GM19193 (cell line): ENCODE measurements around the gene SEMA4D.

Experiments used
- POLR2A ChIP-seq: IDR thresholded peaks from 4 replicates; pipeline ENCODE4 v1.6.1; 2011; ENCODE audit not compliant: insufficient read depth, insufficient read length; ENCODE audit errors: extremely low read depth

SEMA4D gene

DNA sequence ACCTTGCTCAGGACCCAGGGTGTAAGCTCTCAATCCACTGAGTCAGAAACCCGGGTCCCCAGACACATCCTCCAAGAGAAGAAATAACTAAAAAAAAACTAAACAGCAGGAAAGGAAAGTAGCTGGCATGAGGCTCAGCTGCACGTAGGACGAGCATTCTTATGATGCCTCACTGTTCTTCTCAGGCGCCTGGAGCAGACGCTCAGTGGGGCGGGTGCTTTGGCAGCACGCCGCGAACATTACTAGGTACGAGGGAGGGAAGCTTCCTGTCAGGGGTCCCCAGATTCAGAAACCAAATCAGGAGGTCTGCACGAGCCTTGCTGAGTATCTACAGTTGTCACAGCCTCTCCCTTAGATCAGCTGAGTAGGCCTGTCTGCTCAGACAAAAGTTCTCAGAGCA is 93.8 kb downstream of the SEMA4D start:
- no peak for TF ChIP-seq POLR2A

GRCh38 chr9:89402695-89403427 is 95.1 kb downstream of the SEMA4D start:
- TF ChIP-seq POLR2A = no peak

GRCh38 chr9:89400403-89401116 is 97.4 kb downstream of the SEMA4D start:
- TF ChIP-seq POLR2A = peak; percentile 38

DNA sequence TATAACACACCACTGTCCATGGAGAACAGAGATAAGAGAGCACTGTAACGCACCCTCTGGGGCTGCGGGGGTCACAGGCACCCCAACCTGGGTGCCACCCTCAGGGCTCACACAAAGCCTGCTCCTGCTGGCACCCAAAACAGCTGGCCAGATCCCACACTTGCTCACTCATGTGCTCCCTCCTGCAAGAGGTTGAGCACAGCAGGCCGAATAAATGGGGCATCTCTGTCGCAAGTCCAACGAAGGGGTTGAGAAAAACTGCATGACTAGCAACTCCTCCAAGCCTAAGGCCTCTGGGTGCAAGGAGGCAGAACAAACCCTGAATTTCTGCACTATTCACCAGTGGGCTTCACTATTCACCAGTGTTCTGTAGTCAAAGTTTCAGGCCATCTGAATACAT is 99.3 kb downstream of the SEMA4D start:
- no peak for TF ChIP-seq POLR2A

GRCh38 chr9:89397471-89397870 is 100.4 kb downstream of the SEMA4D start:
- no peak for TF ChIP-seq POLR2A

DNA sequence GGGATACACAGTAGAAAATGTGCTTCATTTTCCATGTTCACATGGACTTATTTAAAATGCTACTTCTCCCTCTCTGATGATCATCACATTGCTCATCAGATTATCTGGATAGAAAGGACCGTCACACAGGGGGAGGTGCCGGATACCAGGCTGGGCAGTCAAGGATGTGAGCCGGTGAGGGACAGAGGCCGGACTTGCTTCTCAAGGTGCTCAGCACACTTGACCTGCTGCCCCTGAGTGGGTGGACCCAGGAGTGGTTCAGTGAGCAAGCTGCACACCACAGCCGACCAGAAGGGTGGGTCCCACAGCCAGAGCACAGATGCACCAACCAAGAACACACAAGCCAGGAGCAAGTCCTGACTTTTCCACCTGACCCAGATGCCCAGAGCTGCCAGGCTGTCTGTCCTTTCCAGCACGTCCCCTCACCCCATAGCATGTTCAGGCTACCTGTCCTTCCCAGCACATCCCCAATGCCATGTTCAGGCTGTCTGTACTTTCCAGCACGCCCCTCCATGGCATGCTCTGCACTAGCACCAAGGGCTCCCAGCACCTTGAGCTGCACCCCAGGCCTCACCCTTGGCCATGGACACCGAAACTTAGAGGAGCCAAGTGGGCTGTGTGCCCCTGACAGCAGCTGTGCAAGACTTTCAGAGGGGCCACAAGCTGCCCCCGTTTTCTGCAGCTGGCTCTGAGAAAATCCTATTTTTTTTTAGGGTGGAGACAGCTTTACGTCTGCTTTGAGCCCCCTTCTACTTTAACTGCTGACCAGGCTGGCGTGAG is 101.8 kb downstream of the SEMA4D start:
- TF ChIP-seq POLR2A = peak; percentile 8

DNA sequence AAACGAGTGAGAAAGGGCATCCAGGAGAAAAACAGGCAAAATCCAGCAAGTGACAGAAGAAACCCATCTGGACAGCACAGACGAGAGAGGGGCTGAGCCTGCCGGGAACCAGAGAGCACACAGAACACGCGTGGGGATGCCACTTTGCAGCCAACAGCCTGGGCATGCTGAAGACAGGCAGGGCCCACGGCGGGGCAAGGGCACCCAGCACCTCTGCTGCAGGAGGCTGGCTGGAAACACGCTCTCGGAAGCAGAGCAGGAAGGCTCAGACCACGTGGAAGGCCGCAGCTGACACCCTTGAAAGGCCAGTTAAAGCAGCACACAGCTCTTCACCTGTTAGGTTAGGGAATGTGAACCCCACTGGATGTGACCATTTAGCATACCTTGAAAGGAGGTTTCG is 103.5 kb downstream of the SEMA4D start:
- no peak for TF ChIP-seq POLR2A

DNA sequence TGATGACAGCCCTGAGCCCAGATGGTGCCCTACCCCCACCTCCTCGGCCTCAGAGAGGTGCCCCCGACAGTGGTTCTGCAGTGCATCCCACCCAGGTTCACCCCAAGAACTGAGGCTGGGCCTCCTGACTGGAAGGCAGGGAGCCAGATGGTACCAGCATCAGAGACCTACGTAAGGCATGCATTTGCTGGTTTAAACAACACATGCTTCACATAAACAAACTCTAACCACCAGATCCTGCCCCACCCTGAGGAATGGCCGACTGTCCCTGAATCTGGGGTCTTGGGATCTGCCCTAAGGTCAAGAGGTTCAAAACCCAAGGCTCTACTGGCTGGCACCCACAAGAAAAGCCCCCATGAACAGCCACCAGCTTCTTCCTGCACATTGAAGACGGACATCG is 106.3 kb downstream of the SEMA4D start:
- TF ChIP-seq POLR2A = no peak

DNA sequence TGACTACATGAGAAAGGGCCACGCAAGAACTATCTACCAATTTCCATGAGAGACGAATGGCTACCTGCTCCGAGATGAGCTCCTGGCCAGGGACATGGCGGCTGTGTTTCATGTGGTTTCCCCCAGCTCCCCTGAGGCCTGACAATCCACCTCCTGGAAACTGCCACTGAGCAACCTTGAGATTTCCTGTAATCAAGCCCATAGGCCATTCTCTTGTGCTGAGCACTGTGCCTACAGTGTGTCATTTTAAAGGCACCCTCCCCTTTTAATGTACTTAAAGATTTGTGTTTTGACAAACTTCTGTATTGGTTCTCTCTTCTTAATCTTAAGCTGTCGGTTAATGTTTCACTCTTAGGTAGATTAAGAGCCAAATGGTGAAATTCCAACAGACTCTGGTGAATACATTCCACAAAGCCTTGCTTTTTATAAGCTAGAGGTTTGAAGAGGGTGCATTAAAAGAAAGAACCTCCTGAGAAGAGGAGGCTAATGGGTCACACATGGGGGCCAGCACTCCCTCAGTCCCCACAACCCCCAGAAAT is 107.3 kb downstream of the SEMA4D start:
- TF ChIP-seq POLR2A = no peak

GRCh38 chr9:89390068-89390555 is 107.8 kb downstream of the SEMA4D start:
- no peak for TF ChIP-seq POLR2A

- no peak for TF ChIP-seq POLR2A
Measured at GRCh38 chr9:89388868-89389177, 109.1 kb downstream of the SEMA4D start.

GRCh38 chr9:89388084-89388867 is 109.6 kb downstream of the SEMA4D start:
- TF ChIP-seq POLR2A = no peak

DNA sequence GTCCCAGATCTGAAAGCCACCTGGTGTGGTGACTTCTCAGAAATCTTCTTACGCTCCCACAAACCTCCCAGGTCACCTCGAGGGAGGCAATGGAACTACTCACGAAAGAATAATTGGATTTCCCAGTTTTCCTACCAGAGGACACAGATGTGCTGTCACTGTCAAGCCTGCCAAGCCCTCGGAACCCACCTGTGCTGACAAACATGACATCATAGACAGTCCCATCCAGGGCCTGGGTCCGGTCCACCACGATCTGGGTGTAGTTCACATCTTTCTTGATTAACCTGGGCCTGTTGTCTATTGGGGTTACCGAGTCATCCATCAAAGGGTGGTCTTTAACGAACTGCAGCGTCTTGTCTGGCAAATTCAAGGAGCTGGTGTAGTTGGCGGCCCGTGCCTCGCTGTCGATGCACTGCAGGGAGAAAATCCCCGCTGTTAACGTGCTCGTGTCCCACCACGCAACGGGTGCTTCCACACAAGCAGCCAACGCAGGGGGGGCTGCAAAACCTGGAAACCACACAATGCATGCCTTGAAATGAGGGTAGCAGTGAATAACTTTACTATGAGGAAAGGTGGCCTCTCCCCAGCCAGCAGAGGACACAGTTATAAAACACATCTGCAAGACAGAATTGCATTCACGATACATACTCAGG is 110.6 kb downstream of the SEMA4D start:
- TF ChIP-seq POLR2A = no peak

- TF ChIP-seq POLR2A = no peak
Measured at GRCh38 chr9:89386797-89387196, 111.1 kb downstream of the SEMA4D start.

DNA sequence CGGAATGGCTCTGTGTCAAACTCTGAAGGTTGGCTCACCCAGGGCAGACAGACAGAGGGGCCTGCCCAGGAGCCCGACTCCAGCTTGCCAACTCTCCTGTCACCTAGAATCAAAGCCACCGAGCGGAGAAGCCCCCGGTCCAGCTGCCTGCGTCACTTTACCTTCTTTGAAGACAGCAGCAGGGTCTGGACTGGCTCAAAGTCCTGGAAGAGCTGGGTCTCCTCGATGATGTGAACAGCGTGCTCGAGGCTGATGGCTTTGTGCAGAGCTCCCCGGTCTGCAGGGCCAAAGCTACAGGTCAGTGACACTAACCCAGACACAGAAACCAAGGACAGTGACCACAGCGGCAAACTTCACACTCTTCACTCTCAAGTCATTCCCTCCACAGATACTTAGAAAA is 111.7 kb downstream of the SEMA4D start:
- no peak for TF ChIP-seq POLR2A

GRCh38 chr9:89384783-89385182 is 113.1 kb downstream of the SEMA4D start:
- TF ChIP-seq POLR2A = peak; percentile 25
